GM18507 (cell line): ENCODE data around the gene IL37.

Source experiments
- DNase-seq: peaks from one replicate; pipeline ENCODE4 v3.0.0; 2011; ENCODE audit warnings: low read depth; ENCODE audit not compliant: insufficient read length; ENCODE audit errors: extremely low spot score
- FAIRE-seq: peaks from 2 replicates; lab custom pipeline; 2011; peaks lifted over from hg19 to GRCh38; lab: Jason Lieb, UNC

IL37 gene

GRCh38 chr2:112947374-112947773 lies 36.4 kb downstream of the IL37 start:
- FAIRE-seq = no peak
- no peak for DNase-seq

- FAIRE-seq = no peak
- no peak for DNase-seq
These were observed 38.5 kb downstream of the IL37 start for GRCh38 chr2:112949456-112949855.

- FAIRE-seq = no peak
These were observed 43.4 kb downstream of the IL37 start for GRCh38 chr2:112954364-112954763.

GRCh38 chr2:112957511-112957910 lies 46.5 kb downstream of the IL37 start:
- no peak for FAIRE-seq
- DNase-seq = no peak

More at GRCh38 chr2:112954364-112954763, 43.4 kb downstream of the IL37 start:
- DNase-seq = no peak

GRCh38 chr2:112958428-112959108 lies 47.6 kb downstream of the IL37 start:
- FAIRE-seq (peak; percentile 86), DNase-seq (peak; percentile 26)

- FAIRE-seq = no peak
- no peak for DNase-seq
These were observed 48.3 kb downstream of the IL37 start for GRCh38 chr2:112959109-112959812.

- FAIRE-seq (no peak), DNase-seq (no peak)
These were observed 49.4 kb downstream of the IL37 start for GRCh38 chr2:112960230-112960825.

- FAIRE-seq = no peak
These were observed 51.6 kb downstream of the IL37 start for GRCh38 chr2:112962308-112963175.

GRCh38 chr2:112967023-112967422 lies 56.1 kb downstream of the IL37 start:
- DNase-seq (no peak), FAIRE-seq (no peak)

More at GRCh38 chr2:112962308-112963175, 51.6 kb downstream of the IL37 start:
- no peak for DNase-seq
